T-helper 1 cell (primary cell): Measurements from ENCODE around the gene NT5DC1.
"Not testable (repeated sequence)": the region's sequence is repeated elsewhere in the genome, so short reads cannot be mapped to it uniquely, and the experiment has no call there.

Experiments used
- DNase-seq, 5 donors: peaks; one replicate each; pipeline ENCODE4 v3.0.0-alpha.2; 2012 to 2020

NT5DC1 gene

DNA sequence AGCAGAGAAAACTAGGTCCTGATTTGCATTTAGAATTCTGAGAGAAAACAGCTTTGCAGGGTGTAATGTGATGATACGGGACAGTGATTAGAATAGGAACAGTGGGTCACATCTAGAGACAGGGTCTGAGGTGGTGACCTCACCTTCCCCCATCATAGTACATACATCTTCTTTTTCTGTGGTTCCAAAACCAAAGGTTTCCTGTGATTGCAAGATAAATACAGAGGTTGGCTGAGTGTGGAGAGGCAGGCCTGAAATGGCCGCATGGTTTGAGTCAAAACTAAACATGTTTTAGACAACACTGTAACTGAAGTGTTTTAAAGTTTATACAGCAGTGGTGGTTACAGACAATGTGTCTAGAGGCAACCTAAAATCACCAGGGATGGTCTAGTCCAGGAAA, 10.4 kb upstream of the NT5DC1 start:
- peak in 1 of 5 donors; percentile 32 for DNase-seq

GRCh38 chr6:116094041-116094440, 6.6 kb upstream of the NT5DC1 start:
- no peak for DNase-seq

DNA sequence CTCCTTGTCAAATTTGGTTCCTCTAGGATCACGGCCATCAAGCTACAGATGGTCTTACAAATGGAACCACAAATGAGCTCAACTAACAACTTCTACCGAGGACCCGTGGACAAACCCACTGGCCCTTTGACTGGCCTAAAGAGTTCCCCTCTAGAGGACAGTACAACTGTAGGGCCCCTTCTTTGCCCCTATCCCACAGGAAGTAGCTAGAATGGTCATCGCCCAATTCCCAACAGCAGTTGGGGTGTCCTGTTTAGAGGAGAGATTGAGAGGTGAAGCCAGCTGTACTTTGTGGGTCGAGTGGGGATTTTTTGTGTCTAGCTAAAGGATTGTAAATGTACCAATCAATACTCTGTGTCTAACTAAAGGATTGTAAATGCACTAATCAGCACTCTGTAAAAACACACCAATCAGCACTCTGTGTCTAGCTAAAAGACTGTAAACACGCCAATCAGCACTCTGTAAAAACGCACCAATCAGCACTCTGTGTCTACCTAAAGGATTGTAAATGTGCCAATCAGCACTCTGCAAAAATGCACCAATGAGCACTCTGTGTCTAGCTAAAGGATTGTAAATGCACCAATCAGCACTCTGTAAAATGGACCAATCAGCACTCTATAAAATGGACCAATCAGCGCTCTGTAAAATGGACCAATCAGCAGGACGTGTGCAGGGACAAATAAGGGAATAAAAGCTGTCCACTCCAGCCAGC, 4.4 kb upstream of the NT5DC1 start:
- DNase-seq = not testable (repeated sequence)

DNA sequence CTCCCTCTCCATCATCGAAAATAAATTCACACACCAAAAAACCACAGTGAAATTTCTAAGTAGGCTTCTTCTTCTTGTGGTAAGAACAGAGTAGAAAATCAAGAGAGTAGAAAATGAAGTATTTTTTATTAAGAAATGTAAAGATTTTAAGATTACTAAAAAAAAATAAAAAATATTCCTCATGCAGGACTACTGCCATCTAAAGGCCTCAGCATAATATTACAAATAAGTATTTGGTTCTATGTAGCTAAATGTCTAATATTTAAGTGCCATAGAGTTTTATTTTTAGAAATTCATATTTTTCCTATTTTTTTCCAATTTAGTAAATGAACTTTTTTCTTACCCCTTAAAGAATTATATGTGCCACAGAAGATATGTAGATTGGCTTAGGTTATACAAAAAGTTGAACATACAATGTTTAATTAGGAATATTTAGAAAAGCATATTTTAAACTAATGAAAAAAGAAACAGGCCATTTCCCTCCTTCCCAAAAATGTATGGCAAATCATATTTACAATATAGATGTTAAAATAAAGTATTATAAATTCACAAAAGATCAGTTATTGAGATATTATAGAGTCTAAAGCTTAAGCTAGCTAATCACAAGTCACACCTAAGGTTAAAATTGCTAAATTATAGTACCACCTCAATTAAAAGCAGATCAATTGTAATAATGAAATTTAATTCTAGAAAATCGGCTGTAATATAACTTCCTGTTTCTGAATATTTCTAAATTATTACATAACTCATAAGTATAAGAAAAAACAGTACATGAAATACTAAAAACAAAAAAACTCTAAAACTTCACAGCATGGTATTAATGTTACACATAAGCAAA, 3.5 kb upstream of the NT5DC1 start:
- no peak for DNase-seq

DNA sequence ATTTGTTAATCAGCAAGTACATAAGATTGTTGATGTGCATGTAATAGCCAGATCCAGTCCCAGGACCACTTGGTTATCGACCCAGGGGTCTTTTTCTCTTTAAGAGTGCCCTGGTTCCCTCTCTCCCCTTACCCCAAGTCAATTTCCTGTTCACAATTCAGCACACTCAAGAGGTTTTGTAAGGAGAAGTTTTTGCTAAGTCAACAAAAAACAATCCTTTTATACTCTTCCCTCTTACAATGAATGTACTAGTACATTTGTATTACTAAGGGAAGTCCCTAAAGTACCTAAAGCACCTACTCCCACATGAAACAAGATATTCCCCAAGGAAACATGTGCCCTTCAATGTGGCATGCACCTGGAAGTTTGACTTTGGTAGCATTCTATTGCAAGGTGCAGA, 1.6 kb upstream of the NT5DC1 start:
- DNase-seq = no peak

DNA sequence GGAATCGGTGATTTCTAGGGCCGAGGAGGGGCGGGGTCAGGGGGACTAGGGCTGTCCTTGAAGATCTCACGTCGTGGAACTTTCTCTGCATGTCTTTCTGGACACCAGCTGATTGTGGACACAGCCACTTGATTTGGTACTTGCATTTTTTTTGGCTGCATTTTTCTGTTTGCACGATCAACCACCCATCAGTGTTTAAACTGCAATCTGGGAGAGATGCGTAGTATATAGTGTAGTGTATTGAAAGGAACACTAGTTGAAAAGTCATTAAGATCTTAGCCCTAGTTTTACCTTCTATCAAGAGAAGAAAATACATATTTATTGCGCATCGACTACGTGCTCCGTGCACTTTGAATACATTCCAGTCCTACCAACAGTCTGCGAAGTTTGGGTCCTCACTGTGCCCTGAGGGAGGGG, 657 bp downstream of the NT5DC1 start:
- DNase-seq = no peak

DNA sequence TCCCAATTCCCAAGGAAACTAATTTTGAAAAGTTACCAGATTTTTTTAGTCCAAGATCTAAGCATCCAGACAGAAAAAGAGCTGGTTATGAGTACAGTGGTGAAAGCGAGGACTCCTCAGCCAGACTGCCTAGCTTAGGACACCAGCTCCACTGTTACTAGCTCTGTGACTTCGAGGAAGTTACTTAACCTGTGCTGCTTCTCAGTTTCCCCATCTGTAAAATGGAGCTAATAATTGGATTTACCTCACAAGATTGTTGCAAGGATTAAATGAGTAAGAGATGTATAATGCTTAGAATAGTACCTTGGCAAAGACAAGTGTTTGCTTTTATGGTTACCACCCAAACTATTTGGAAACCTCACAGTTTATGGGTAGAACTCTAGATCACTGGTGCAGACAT, 1.1 kb downstream of the NT5DC1 start:
- DNase-seq = no peak

DNA sequence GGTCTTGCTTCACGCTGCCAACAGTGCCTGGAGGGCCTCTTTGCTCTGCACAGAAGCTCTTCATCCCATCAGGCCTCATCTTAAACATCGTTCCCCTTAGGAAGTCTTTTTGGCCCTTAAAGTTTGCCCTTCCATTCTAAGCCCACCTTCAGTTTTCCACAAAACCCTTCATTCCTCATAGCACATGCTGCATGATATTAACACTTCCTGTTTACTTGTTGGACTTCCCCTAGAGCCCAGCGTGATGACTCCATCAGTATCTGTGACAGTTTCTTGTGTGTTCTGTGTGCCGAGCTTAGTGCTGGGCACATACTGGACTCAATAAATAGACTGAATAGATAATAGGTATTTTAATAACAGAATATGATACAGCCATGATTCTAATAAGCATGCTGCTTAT, 2.2 kb downstream of the NT5DC1 start:
- DNase-seq = no peak

DNA sequence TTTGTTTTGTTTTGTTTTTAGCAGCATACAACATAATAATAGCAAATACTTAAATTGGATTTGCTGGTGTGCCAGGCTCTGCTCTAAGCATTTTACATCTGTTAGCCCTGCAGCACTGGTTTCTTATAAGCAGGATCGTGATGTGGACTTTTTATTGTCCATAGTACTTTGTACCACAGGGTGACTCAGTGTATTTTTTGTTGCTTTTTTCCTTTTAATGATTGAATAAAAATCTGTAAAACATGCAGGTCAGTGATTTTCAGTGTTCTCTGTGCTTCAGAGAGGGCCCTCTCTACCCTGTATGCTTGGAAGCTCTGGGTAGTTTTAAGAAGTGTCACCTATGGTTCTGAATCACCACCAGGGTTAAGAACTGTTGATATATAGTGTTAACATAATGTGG, 4.0 kb downstream of the NT5DC1 start:
- DNase-seq = no peak

DNA sequence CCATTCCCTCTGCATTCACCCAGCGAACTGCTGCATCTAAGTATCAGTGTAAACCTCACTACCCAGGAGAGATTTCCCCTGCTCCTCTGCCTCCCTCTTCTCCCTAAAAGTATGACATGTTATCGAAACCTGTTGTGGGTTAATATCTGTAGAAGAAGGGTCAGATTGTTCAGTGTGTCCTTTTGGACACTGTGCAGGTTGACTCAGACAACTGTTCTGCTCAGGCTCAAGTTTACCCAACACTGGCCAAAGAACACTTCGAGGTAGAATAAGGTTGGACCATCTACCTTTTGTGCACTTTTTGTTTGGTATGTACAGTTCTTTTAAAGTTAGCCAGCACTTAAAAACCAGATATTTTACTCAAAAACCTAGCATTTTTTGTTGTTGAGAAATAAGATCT, 4.6 kb downstream of the NT5DC1 start:
- DNase-seq = no peak

GRCh38 chr6:116106146-116106545, 5.5 kb downstream of the NT5DC1 start:
- no peak for DNase-seq

- DNase-seq = no peak
Measured at GRCh38 chr6:116108836-116109235, 8.2 kb downstream of the NT5DC1 start.

GRCh38 chr6:116111552-116112528, 11.2 kb downstream of the NT5DC1 start:
- DNase-seq = peak in 1 of 5 donors; percentile 21

DNA sequence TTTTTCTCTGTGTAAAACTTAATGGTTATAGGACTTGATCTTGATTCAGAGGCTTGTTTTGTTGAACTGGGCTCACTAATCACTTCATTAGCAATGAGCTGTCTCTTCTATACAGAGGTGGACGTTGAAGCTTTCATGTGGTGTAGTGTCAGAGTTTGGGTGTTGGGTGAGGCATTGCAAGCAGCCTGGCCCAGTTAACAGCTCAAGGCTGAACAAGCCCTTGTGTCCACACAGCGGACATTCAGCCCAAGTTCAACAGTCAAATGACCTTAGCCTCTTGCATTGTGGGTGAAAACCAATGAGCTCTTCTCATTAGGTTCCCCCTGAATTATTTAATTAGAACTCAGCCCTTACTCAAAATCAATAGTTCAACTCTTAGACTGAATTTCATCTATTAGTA, 12.7 kb downstream of the NT5DC1 start:
- no peak for DNase-seq

DNA sequence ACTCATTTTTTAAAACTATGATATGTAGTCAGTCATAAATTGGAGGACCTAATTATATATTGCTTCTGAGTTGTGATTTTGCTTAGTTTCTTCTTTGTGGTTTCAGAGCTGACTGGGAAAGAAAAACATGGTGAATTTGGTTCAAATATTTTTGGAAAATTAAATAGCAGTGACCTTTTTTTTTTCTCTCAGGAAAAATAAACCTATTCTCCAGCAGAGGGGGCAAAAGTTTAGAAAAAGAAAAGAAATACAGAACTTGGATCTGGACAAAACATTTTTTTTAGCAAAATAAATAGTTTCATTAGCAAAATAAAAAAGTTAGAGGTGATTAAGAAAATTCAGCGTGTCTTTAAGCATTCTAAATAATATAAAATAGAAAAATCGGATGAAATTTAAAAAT, 15.1 kb downstream of the NT5DC1 start:
- no peak for DNase-seq

- no peak for DNase-seq
Measured at GRCh38 chr6:116118608-116119007, 18.0 kb downstream of the NT5DC1 start.

- no peak for DNase-seq
Measured at GRCh38 chr6:116120430-116120829, 19.8 kb downstream of the NT5DC1 start.

GRCh38 chr6:116126032-116126431, 25.4 kb downstream of the NT5DC1 start, which contains the start of gene COL10A1:
Gene COL10A1 (minus strand): TSS chr6:116126132. CDS start chr6:116125492, 640 bp downstream.
- no peak for DNase-seq

GRCh38 chr6:116127771-116128493, 27.3 kb downstream of the NT5DC1 start:
- DNase-seq = no peak

DNA sequence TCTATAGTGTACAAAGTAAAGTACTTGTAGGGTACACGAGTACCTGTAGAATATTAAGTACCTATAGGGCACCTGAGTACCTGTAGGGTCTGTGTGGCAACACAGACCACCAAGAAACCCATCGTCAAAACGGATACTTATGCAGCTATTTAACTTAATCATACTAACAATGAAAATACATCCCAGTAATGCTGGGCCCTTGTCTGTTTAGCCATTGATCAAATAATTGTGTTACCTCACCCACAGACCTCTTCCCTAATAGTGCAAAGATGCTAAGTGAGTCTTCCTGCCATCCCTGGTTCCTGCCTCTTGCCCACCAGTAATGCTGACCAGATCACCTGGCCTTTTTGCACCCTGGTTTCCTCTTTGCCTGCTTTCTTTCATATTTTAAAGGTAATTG, 32.8 kb downstream of the NT5DC1 start:
- no peak for DNase-seq

DNA sequence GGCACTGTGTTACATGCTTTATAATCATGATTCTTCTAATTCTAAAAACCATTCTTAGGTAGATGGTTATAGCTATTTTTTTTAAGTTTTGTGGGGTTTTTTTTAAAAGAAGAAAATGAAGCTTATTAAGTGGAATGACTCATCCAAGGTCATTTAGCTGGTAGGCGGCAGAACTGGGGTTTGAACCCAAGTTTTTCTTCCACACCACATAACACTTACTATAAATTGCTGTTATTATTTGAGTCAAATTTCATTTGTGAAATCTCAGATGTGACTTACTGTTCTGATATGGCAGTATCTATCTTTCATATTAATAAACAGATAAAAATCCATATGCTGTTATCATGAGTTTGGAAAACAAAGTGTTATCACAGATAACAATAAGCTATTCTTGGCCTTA, 35.7 kb downstream of the NT5DC1 start:
- DNase-seq = peak in 1 of 5 donors; percentile 4

DNA sequence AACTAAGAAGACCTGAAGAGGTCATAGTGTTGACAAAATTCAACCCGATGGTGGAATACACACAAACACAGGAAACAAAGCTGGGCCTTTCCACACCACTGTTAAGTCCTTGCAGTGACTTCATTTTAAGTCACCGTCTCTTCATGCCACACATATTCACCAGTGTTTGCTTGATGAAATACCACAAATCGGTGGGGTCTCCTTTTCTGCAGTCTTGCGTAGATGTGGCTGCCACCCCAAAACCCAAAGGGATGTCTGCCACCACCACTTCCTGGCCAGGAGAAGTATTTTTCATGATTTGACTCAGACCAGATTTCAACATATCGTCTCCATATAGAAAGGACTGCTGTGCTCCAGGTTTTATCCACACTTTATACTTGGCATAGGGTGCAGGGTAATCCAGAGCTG, 36.3 kb downstream of the NT5DC1 start:
- DNase-seq = peak in 1 of 5 donors; percentile 70
